H1 (cell line): ENCODE data around the gene COL6A2. TPM values are rescaled to one million over a fixed set of nuclear protein-coding genes. Genes with fewer than 3 reads are reported as not detected.

ENCODE experiments used
- CTCF ChIA-PET: fragments of 300-600 bp; sonication (Branson Sonifier 250); formaldehyde crosslinking; loops from one replicate; lab custom pipeline; 2021; ENCODE audit not compliant: partially characterized antibody; lab: Charles Lee
- POLR2A ChIA-PET: fragments of 300-600 bp; sonication (Branson Sonifier 250); formaldehyde crosslinking; loops from one replicate; lab custom pipeline; 2021; ENCODE audit warnings: inconsistent platforms; ENCODE audit not compliant: partially characterized antibody; lab: Charles Lee
- DNase-seq, 2 experiments: peaks; one replicate each; pipeline versions ENCODE4 v3.0.0 to v3.0.0-alpha.2; 2010 to 2022; ENCODE audit warnings: low spot score in 2 of 2, low read depth in 1 of 2, mixed read lengths in 1 of 2
- FAIRE-seq: peaks from 2 replicates; lab custom pipeline; 2011; peaks lifted over from hg19 to GRCh38; lab: Jason Lieb, UNC
- H2AFZ ChIP-seq: 2 replicates; pipeline ENCODE4 v1.8.1; 2012; ENCODE audit warnings: low read length, inconsistent platforms
- H2AK5ac ChIP-seq: 2 replicates; pipeline ENCODE4 v1.6.1; 2013; ENCODE audit warnings: low read depth, low read length
- H2BK120ac ChIP-seq: replicated peaks from 2 replicates; pipeline ENCODE3; 2013; ENCODE audit warnings: low read depth, low read length, inconsistent platforms
- H2BK12ac ChIP-seq: 2 replicates; pipeline ENCODE4 v1.6.1; 2013; ENCODE audit warnings: low read depth, low read length
- H2BK15ac ChIP-seq: 2 replicates; pipeline ENCODE4 v1.6.1; 2013; ENCODE audit warnings: low read length
- H2BK20ac ChIP-seq: 2 replicates; pipeline ENCODE4 v1.6.1; 2013; ENCODE audit warnings: low read length
- H2BK5ac ChIP-seq: 2 replicates; pipeline ENCODE4 v1.6.1; 2013; ENCODE audit warnings: low read depth, low read length
- H3K14ac ChIP-seq: 2 replicates; pipeline ENCODE4 v1.6.1; 2013; ENCODE audit warnings: inconsistent platforms; ENCODE audit not compliant: insufficient read length
- H3K18ac ChIP-seq: 2 replicates; pipeline ENCODE4 v1.6.1; 2013; ENCODE audit warnings: low read length; ENCODE audit errors: extremely low read depth
- H3K23ac ChIP-seq: 2 replicates; pipeline ENCODE4 v1.6.1; 2013; ENCODE audit warnings: inconsistent platforms; ENCODE audit not compliant: insufficient read length
- H3K23me2 ChIP-seq: 2 replicates; pipeline ENCODE4 v1.6.1; 2013; ENCODE audit warnings: low read depth, low read length
- H3K27ac ChIP-seq: 2 replicates; pipeline ENCODE4 v1.6.1; 2011; ENCODE audit warnings: low read depth, low read length, inconsistent platforms
- H3K27me3 ChIP-seq, 4 experiments: replicated peaks in 1 of 4; 1 replicate in 1 of 4; 2 replicates in 3 of 4; pipeline versions ENCODE4 v1.6.1 to v1.8.1; 2011 to 2013; ENCODE audit warnings: low read length in 3 of 4, mild to moderate bottlenecking in 3 of 4, inconsistent platforms in 2 of 4, mixed read lengths in 2 of 4, moderate library complexity in 1 of 4; ENCODE audit not compliant: control insufficient read depth in 3 of 4, insufficient read depth in 3 of 4; ENCODE audit errors: extremely low read depth in 1 of 4
- H3K36me3 ChIP-seq, 4 experiments: 2 replicates each; pipeline versions ENCODE4 v1.6.1 to v1.8.1; 2011 to 2013; ENCODE audit warnings: mild to moderate bottlenecking in 4 of 4, low read length in 3 of 4, moderate library complexity in 2 of 4, control low read depth in 1 of 4, inconsistent platforms in 1 of 4; ENCODE audit not compliant: insufficient read depth in 4 of 4, control insufficient read depth in 2 of 4
- H3K4ac ChIP-seq: replicated peaks from 2 replicates; pipeline ENCODE3; 2013; ENCODE audit warnings: low read length, low read depth, mixed read lengths, inconsistent platforms; ENCODE audit not compliant: insufficient read length
- H3K4me1 ChIP-seq, 4 experiments: replicated peaks in 1 of 4; 1 replicate in 1 of 4; 2 replicates in 3 of 4; pipeline versions ENCODE4 v1.6.1 to v1.8.1; 2011 to 2013; ENCODE audit warnings: low read length in 3 of 4, inconsistent platforms in 2 of 4, mixed read lengths in 1 of 4; ENCODE audit not compliant: insufficient read depth in 4 of 4, control insufficient read depth in 3 of 4
- H3K4me2 ChIP-seq, 2 experiments: 2 replicates each; pipeline versions ENCODE4 v1.6.1 to v1.8.1; 2011 to 2013; ENCODE audit warnings: low read depth in 2 of 2, low read length in 2 of 2, control low read depth in 1 of 2, inconsistent platforms in 1 of 2, mild to moderate bottlenecking in 1 of 2; ENCODE audit not compliant: insufficient read depth in 1 of 2
- H3K4me3 ChIP-seq, 4 experiments: fragments of 200-600, 300-600 bp in 1 of 4; sonication (generic), shearing (Covaris generic), sonication (Bioruptor Twin) in 1 of 4; 2 replicates each; pipeline versions ENCODE4 v1.5.1 to v1.8.1; 2011 to 2016; ENCODE audit warnings: low read length in 4 of 4, low read depth in 3 of 4, control low read depth in 2 of 4, inconsistent platforms in 2 of 4, mild to moderate bottlenecking in 2 of 4, mixed read lengths in 1 of 4, moderate library complexity in 1 of 4; ENCODE audit not compliant: insufficient read depth in 2 of 4; ENCODE audit errors: extremely low read depth in 1 of 4
- H3K56ac ChIP-seq: replicated peaks from 2 replicates; pipeline ENCODE3; 2013; ENCODE audit warnings: low read depth, mild to moderate bottlenecking, mixed read lengths, low read length, inconsistent platforms; ENCODE audit not compliant: insufficient read length
- H3K79me1 ChIP-seq: 2 replicates; pipeline ENCODE4 v1.6.1; 2013; ENCODE audit warnings: low read depth, low read length, control low read depth
- H3K79me2 ChIP-seq, 2 experiments: 2 replicates each; pipeline versions ENCODE4 v1.6.1 to v1.8.1; 2012 to 2013; ENCODE audit warnings: low read length in 2 of 2, mild to moderate bottlenecking in 2 of 2, inconsistent platforms in 1 of 2; ENCODE audit not compliant: insufficient read depth in 2 of 2, control insufficient read depth in 1 of 2
- H3K9ac ChIP-seq, 4 experiments: replicated peaks in 1 of 4; 1 replicate in 1 of 4; 2 replicates in 3 of 4; pipeline versions ENCODE4 v1.6.1 to v1.8.1; 2011 to 2013; ENCODE audit warnings: low read depth in 3 of 4, low read length in 3 of 4, control low read depth in 2 of 4, mild to moderate bottlenecking in 2 of 4, moderate library complexity in 2 of 4, inconsistent platforms in 1 of 4; ENCODE audit errors: extremely low read depth in 1 of 4
- H3K9me3 ChIP-seq, 2 experiments: 2 replicates each; pipeline versions ENCODE4 v1.6.1 to v1.8.1; 2012 to 2013; ENCODE audit warnings: mild to moderate bottlenecking in 2 of 2, moderate library complexity in 2 of 2, control low read depth in 1 of 2, inconsistent platforms in 1 of 2, low read depth in 1 of 2, low read length in 1 of 2, mixed read lengths in 1 of 2; ENCODE audit not compliant: insufficient read depth in 2 of 2
- H4K20me1 ChIP-seq, 2 experiments: replicated peaks in 1 of 2; 2 replicates each; pipeline versions ENCODE3 to v1.8.1; 2011 to 2013; ENCODE audit warnings: inconsistent platforms in 2 of 2, low read length in 2 of 2, mild to moderate bottlenecking in 1 of 2; ENCODE audit not compliant: insufficient read depth in 2 of 2, control insufficient read depth in 1 of 2
- H4K5ac ChIP-seq: 2 replicates; pipeline ENCODE4 v1.6.1; 2013; ENCODE audit warnings: low read length, low read depth, mixed read lengths, inconsistent platforms; ENCODE audit not compliant: insufficient read length
- H4K8ac ChIP-seq: 2 replicates; pipeline ENCODE4 v1.8.0; 2013; ENCODE audit warnings: mild to moderate bottlenecking, moderate library complexity, low read length, inconsistent platforms; ENCODE audit not compliant: insufficient read depth; ENCODE audit errors: extremely low read depth
- H4K91ac ChIP-seq: replicated peaks from 2 replicates; pipeline ENCODE3; 2013; ENCODE audit warnings: low read length, mixed read lengths, inconsistent platforms; ENCODE audit not compliant: insufficient read length
- CEBPB ChIP-seq: IDR thresholded peaks from 2 replicates; pipeline ENCODE4 v1.6.1; 2012; ENCODE audit warnings: low read depth, low read length
- KDM4A ChIP-seq: IDR thresholded peaks from one replicate; pipeline ENCODE4 v1.7.1; 2012; ENCODE audit warnings: low read depth, mild to moderate bottlenecking, moderate library complexity, low read length, inconsistent platforms; ENCODE audit not compliant: severe bottlenecking
- MAFK ChIP-seq: IDR thresholded peaks from 2 replicates; pipeline ENCODE4 v1.6.1; 2012; ENCODE audit warnings: low read depth, mild to moderate bottlenecking, improper control_type of control experiment, low read length
- NRF1 ChIP-seq: IDR thresholded peaks from 2 replicates; pipeline ENCODE4 v1.6.1; 2011; ENCODE audit warnings: mild to moderate bottlenecking, low read depth, low read length, improper control_type of control experiment
- SUZ12 ChIP-seq: fragments of 200-600 bp; sonication (generic); IDR thresholded peaks from 2 replicates; pipeline ENCODE4 v1.6.1; 2012; ENCODE audit warnings: mild to moderate bottlenecking, inconsistent platforms, low read length, moderate library complexity, mixed read lengths
- WGBS, 2 experiments: shearing (Covaris generic) in 1 of 2; methylation state at CpG; one replicate each; pipeline versions ENCODE4 v1.1.6 to v1.1.7; 2013 to 2015; ENCODE audit warnings: low lambda C conversion rate in 2 of 2, mixed read lengths in 2 of 2, inconsistent platforms in 1 of 2, low coverage in 1 of 2, missing lambda C conversion rate in 1 of 2; ENCODE audit not compliant: insufficient replicate concordance in 2 of 2, insufficient coverage in 1 of 2, insufficient read length in 1 of 2; ENCODE audit errors: extremely low coverage in 1 of 2, missing lambda C conversion rate in 1 of 2; 5-methylcytosine and 5-hydroxymethylcytosine counted together
- polyA plus RNA-seq, 7 experiments: library from polyadenylated mRNA; depleted of rRNA in 3 of 7; stranded (reverse) in 5 of 7; unstranded in 2 of 7; fragments of >200 nt in 5 of 7; fragments of 200-250 nt in 2 of 7; gene quantifications; 1 replicate in 5 of 7; 2 replicates in 1 of 7; 4 replicates in 1 of 7; pipeline versions ENCODE4 v1.2.1 to v1.2.3, GENCODE V29; 2011 to 2013; ENCODE audit warnings: missing spikeins in 2 of 7, mixed read lengths in 2 of 7
- total RNA-seq: library from RNA; stranded (reverse); fragmentation: NEBNext Ultra II Directional; extraction: Animal tissue kit (Norgen Biotek cat#: 25700); gene quantifications from 2 replicates; pipeline ENCODE4 v1.2.1, GENCODE V29; 2021

Gene COL6A2
- total and polyA plus RNA-seq, 2 of the 8 experiments (the other 6 are each of a cell fraction or from before 2014, with no cell fraction given): 60.1 to 62.7 TPM

GRCh38 chr21:46154955-46155513 is 57.1 kb downstream of the COL6A2 start:
- DNase-seq (peak in 1 of 2 experiments; percentile 43), FAIRE-seq (no peak)
- Histone ChIP-seq H4K91ac (no peak overlapping the region), H2AK5ac (no peak overlapping the region), H3K23ac (no peak overlapping the region), H3K4me1 (peaks cover 0 to 24% (median 15%) of the 10 kb centered on the region in 4 experiments; a peak in 5 of 7 replicates), H3K9me3 (0 out of 4 replicates have a peak, but pooled peaks cover 0 to 3% of the 10 kb centered on the region in 2 experiments), H3K79me2 (no peaks in the 10 kb centered on the region), H3K18ac (no peak overlapping the region), H2BK20ac (no peak overlapping the region), H3K4ac (no peak overlapping the region), H2BK12ac (no peak overlapping the region), H4K8ac (peak overlapping the region; percentile 3; the same call in 1 of the 2 replicates), H4K20me1 (peaks cover 0 to 4% of the 10 kb centered on the region in 2 experiments), H4K5ac (no peak overlapping the region), H2BK15ac (no peak overlapping the region), H3K79me1 (no peaks in the 10 kb centered on the region; the same call in 1 of the 2 replicates), H2BK5ac (no peak overlapping the region), H3K27me3 (no peaks in the 10 kb centered on the region), H3K14ac (no peak overlapping the region), H2BK120ac (no peak overlapping the region), H3K23me2 (no peaks in the 10 kb centered on the region), H3K36me3 (peaks cover 0 to 4% (median under 1%) of the 10 kb centered on the region in 4 experiments; a peak in 2 of 8 replicates), H3K4me3 (no peak overlapping the region), H2AFZ (no peak overlapping the region), H3K9ac (no peak overlapping the region), H3K4me2 (no peak overlapping the region), H3K56ac (no peak overlapping the region), H3K27ac (no peak overlapping the region)
- 92% methylated on average over 14 of the region's 16 CpGs; no CpG with 5 or more reads in 1 of the 2 experiments for WGBS, 2 experiments
- POLR2A ChIA-PET: no interaction called here
- CTCF ChIA-PET: interaction anchor here (1.0 to 3.0 kb wide), 3 partner anchors 12 to 14 kb away, joined by 3 to 39 read pairs (median 5); no protein-coding TSS in a partner anchor
- TF ChIP-seq SUZ12 (no peak), KDM4A (no peak), MAFK (no peak), CEBPB (no peak), NRF1 (no peak)
